GM19099 (cell line): Measurements from ENCODE around the gene MAEA.
A peak's percentile ranks its signal among the peaks of the same experiment; 100 is the strongest.

ENCODE experiments used
- POLR2A ChIP-seq: IDR thresholded peaks from 3 replicates; pipeline ENCODE4 v1.6.1; 2011; ENCODE audit warnings: low read depth; ENCODE audit not compliant: insufficient read length; ENCODE audit errors: extremely low read depth

Gene MAEA

GRCh38 chr4:1246901-1247863, 42.5 kb upstream of the MAEA start:
- TF ChIP-seq POLR2A, result no peak

- TF ChIP-seq POLR2A, result no peak
Measured at GRCh38 chr4:1247864-1248244, 41.8 kb upstream of the MAEA start.

- TF ChIP-seq POLR2A, result peak; percentile 66
Measured at GRCh38 chr4:1248245-1249147, 41.2 kb upstream of the MAEA start, which contains the start of gene CTBP1. TSS of gene CTBP1 (minus strand) at chr4:1249130. CDS start at chr4:1241331, 7,799 bp downstream.

GRCh38 chr4:1249148-1249730, 40.5 kb upstream of the MAEA start:
- peak; percentile 76 for TF ChIP-seq POLR2A

GRCh38 chr4:1249731-1250526, 39.8 kb upstream of the MAEA start:
- TF ChIP-seq POLR2A, result no peak

GRCh38 chr4:1250527-1250812, 39.2 kb upstream of the MAEA start:
- TF ChIP-seq POLR2A, result no peak

- no peak for TF ChIP-seq POLR2A
Measured at GRCh38 chr4:1250921-1251772, 38.5 kb upstream of the MAEA start.

- TF ChIP-seq POLR2A, result no peak
Measured at GRCh38 chr4:1251773-1252066, 38.0 kb upstream of the MAEA start.

- no peak for TF ChIP-seq POLR2A
Measured at GRCh38 chr4:1252928-1253492, 36.7 kb upstream of the MAEA start.

GRCh38 chr4:1253831-1254230, 35.9 kb upstream of the MAEA start:
- no peak for TF ChIP-seq POLR2A

GRCh38 chr4:1255151-1255550, 34.5 kb upstream of the MAEA start:
- TF ChIP-seq POLR2A, result no peak

- no peak for TF ChIP-seq POLR2A
Measured at GRCh38 chr4:1255699-1256098, 34.0 kb upstream of the MAEA start.

GRCh38 chr4:1258457-1258856, 31.2 kb upstream of the MAEA start:
- no peak for TF ChIP-seq POLR2A
